CD4-positive, alpha-beta T cell (primary cell): ENCODE measurements around the gene TNK1. TPM values are rescaled to one million over a fixed set of nuclear protein-coding genes. Genes with fewer than 3 reads are reported as not detected.
"Not testable (repeated sequence)": the region's sequence is repeated elsewhere in the genome, so short reads cannot be mapped to it uniquely, and the experiment has no call there.

Source experiments
- ATAC-seq: fragments of 200-7000 bp; cut with Tn5 transposase; one replicate; pipeline ENCODE4 v1.10.0; 2022; ENCODE audit warnings: mild to moderate bottlenecking; ENCODE audit not compliant: poor library complexity
- CTCF ChIA-PET: fragments of 350-600 bp; sonication (Branson Sonifier 250); formaldehyde crosslinking; loops from one replicate; lab custom pipeline; 2021; ENCODE audit warnings: antibody characterized with exemption, inconsistent platforms; lab: Charles Lee
- POLR2A ChIA-PET: fragments of 350-600 bp; sonication (Branson Sonifier 250); formaldehyde crosslinking; loops from one replicate; lab custom pipeline; 2021; ENCODE audit warnings: antibody characterized with exemption, inconsistent platforms; lab: Charles Lee
- DNase-seq, 14 experiments: peaks; one replicate each; pipeline ENCODE4 v3.0.0-alpha.2; 2013 to 2020; ENCODE audit warnings: mixed read lengths in 2 of 14
- H3K27ac ChIP-seq, 2 donors: one replicate each; pipeline versions ENCODE4 v1.5.1 to v1.7.0; 2013; ENCODE audit warnings: low read length in 2 of 2, low read depth in 1 of 2, mild to moderate bottlenecking in 1 of 2
- H3K27me3 ChIP-seq, 2 experiments: 1 replicate in 1 of 2; 2 replicates in 1 of 2; pipeline versions ENCODE4 v1.6.1 to v1.7.0; 2013; ENCODE audit warnings: low read length in 2 of 2, control low read depth in 1 of 2, mild to moderate bottlenecking in 1 of 2, moderate library complexity in 1 of 2; ENCODE audit not compliant: insufficient read depth in 2 of 2, control insufficient read depth in 1 of 2
- H3K36me3 ChIP-seq: one replicate; pipeline ENCODE4 v1.6.1; 2013; ENCODE audit warnings: low read length, control low read depth; ENCODE audit not compliant: insufficient read depth
- H3K4me1 ChIP-seq: one replicate; pipeline ENCODE4 v1.6.1; 2013; ENCODE audit warnings: low read length, control low read depth; ENCODE audit not compliant: insufficient read depth
- H3K4me3 ChIP-seq: one replicate; pipeline ENCODE4 v1.5.1; 2013; ENCODE audit warnings: mild to moderate bottlenecking, low read length, moderate library complexity
- H3K9me3 ChIP-seq, 2 experiments: 1 replicate in 1 of 2; 2 replicates in 1 of 2; pipeline versions ENCODE4 v1.6.1 to v1.7.0; 2013; ENCODE audit warnings: low read length in 2 of 2, mild to moderate bottlenecking in 2 of 2, control low read depth in 1 of 2, moderate library complexity in 1 of 2; ENCODE audit not compliant: control insufficient read depth in 1 of 2, insufficient read depth in 1 of 2
- H3K27ac Mint-ChIP-seq: one replicate; pipeline ENCODE4 v1.8.0; 2020; ENCODE audit warnings: mixed read lengths
- H3K27me3 Mint-ChIP-seq: one replicate; pipeline ENCODE4 v1.8.0; 2021; ENCODE audit warnings: mixed read lengths
- H3K36me3 Mint-ChIP-seq: one replicate; pipeline ENCODE4 v1.8.0; 2021; ENCODE audit warnings: low read depth, mixed read lengths
- H3K4me1 Mint-ChIP-seq: one replicate; pipeline ENCODE4 v1.8.0; 2021; ENCODE audit warnings: low read depth, mixed read lengths
- H3K4me3 Mint-ChIP-seq: one replicate; pipeline ENCODE4 v1.8.0; 2020; ENCODE audit warnings: mild to moderate bottlenecking, mixed read lengths
- H3K9me3 Mint-ChIP-seq: one replicate; pipeline ENCODE4 v1.8.0; 2020; ENCODE audit warnings: mixed read lengths
- CTCF ChIP-seq: fragments of 200-600 bp; IDR thresholded peaks from one replicate; pipeline ENCODE4 v1.8.0; 2022; ENCODE audit warnings: antibody characterized with exemption, mild to moderate bottlenecking
- intact Hi-C, 2 experiments: fragments of 100-400 bp; cut with DNase I in 1 of 2; cut with micrococcal nuclease in 1 of 2; formaldehyde crosslinking; loops; one replicate each; pipeline versions ENCODE4 v1.15.1 to v1.9.0; 2023 to 2025; cut with DNase I, micrococcal nuclease
- total RNA-seq, 174 experiments: library from RNA in 2 of 174; stranded (reverse) in 2 of 174; gene quantifications; one replicate each; pipeline ENCODE4 v1.2.3 and lab custom pipeline; 2021 to 2026

TNK1 gene
- total RNA-seq, 2 experiments from 2014 or later = 11.0 to 12.4 TPM

- no peak for TF ChIP-seq CTCF
- POLR2A ChIA-PET = no interaction called here
- no peaks in the 10 kb centered on the region for H3K36me3 Mint-ChIP-seq
- intact Hi-C loops = no loop called here
- Histone ChIP-seq H3K9me3 (no peaks in the 10 kb centered on the region), H3K4me1 (no peaks in the 10 kb centered on the region), H3K4me3 (no peak overlapping the region), H3K27me3 (no peaks in the 10 kb centered on the region), H3K27ac (no peak overlapping the region), H3K36me3 (no peaks in the 10 kb centered on the region)
- DNase-seq (no peak), ATAC-seq (no peak)
- no peaks in the 10 kb centered on the region for H3K4me1 Mint-ChIP-seq
- H3K27ac Mint-ChIP-seq = no peak overlapping the region
- no peaks in the 10 kb centered on the region for H3K9me3 Mint-ChIP-seq
- H3K27me3 Mint-ChIP-seq = no peaks in the 10 kb centered on the region
- no peak overlapping the region for H3K4me3 Mint-ChIP-seq
- CTCF ChIA-PET = no interaction called here
Measured at GRCh38 chr17:7367083-7367482, 13.8 kb upstream of the TNK1 start.

GRCh38 chr17:7367918-7368598, 12.8 kb upstream of the TNK1 start:
- Mint-ChIP-seq H3K4me3 (no peak overlapping the region), H3K27ac (no peak overlapping the region), H3K4me1 (no peaks in the 10 kb centered on the region), H3K36me3 (no peaks in the 10 kb centered on the region), H3K27me3 (no peaks in the 10 kb centered on the region), H3K9me3 (no peaks in the 10 kb centered on the region)
- Histone ChIP-seq H3K9me3 (no peaks in the 10 kb centered on the region), H3K36me3 (no peaks in the 10 kb centered on the region), H3K27ac (no peak overlapping the region), H3K27me3 (no peaks in the 10 kb centered on the region), H3K4me3 (no peak overlapping the region), H3K4me1 (no peaks in the 10 kb centered on the region)
- ATAC-seq = no peak
- POLR2A ChIA-PET = interaction anchor here (1.3 to 1.4 kb wide), 2 partner anchors 15 to 36 kb away, joined by 4 to 5 read pairs; partner anchors contain the start of gene TMEM256
- no peak for DNase-seq
- CTCF ChIA-PET = no interaction called here
- intact Hi-C loops = no loop called here
- TF ChIP-seq CTCF = no peak

DNA sequence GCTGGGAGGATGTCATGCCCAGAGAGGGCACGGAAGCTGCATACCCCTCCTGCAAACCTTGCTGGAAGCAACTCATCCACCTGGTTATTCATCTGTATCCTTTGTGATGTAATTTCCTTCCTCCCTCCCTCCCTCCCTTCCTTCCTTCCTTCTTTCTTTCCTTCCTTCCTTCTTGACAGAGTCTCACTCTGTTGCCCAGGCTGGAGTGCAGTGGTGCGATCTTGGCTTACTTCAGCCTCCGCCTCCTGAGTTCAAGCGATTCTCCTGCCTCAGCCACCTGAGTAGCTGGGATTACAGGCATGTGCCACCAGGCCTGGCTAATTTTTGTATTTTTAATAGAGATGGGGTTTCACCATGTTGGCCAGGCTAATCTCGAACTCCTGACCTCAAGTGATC, 12.3 kb upstream of the TNK1 start:
- DNase-seq, intact Hi-C loops, H3K27ac ChIP-seq, H3K9me3 Mint-ChIP-seq, H3K36me3 Mint-ChIP-seq, H3K9me3 ChIP-seq, H3K36me3 ChIP-seq, H3K27ac Mint-ChIP-seq, CTCF ChIA-PET, H3K4me3 ChIP-seq, H3K4me1 ChIP-seq, H3K4me3 Mint-ChIP-seq, ATAC-seq, H3K27me3 Mint-ChIP-seq, H3K27me3 ChIP-seq, H3K4me1 Mint-ChIP-seq: not testable (repeated sequence)
- POLR2A ChIA-PET = interaction anchor here (1.3 to 1.4 kb wide), 2 partner anchors 14 to 35 kb away, joined by 4 to 5 read pairs; partner anchors contain the start of gene TMEM256

DNA sequence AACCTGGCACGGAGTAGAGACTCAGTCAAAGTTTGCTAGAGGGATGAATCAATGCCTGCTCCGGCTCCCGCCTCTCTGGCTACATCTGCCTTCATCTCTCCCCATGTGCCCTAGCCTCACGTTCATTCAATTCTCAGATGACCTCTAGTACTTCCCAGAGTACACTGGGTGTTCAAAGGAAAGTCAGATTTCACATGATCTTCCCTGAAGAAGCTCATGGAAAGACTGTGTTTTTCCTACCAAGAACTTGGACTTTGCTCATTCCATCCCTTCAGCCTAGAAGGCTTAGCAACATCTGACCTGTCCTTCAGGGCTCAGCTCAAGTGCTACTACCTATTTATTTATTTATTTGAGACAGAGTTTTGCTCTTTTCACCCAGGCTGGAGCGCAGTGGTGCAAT, 11.1 kb upstream of the TNK1 start:
- intact Hi-C loops = no loop called here
- Histone ChIP-seq H3K4me1 (no peaks in the 10 kb centered on the region), H3K4me3 (no peak overlapping the region), H3K27ac (no peak overlapping the region), H3K36me3 (no peaks in the 10 kb centered on the region), H3K9me3 (no peaks in the 10 kb centered on the region), H3K27me3 (no peaks in the 10 kb centered on the region)
- H3K9me3 Mint-ChIP-seq = no peaks in the 10 kb centered on the region
- ChIA-PET CTCF (interaction anchor here (1.0 to 1.9 kb wide), 2 partner anchors 14 to 74 kb away, joined by 3 to 5 read pairs; no protein-coding TSS in a partner anchor), POLR2A (no interaction called here)
- no peak for DNase-seq
- no peak overlapping the region for H3K4me3 Mint-ChIP-seq
- no peaks in the 10 kb centered on the region for H3K36me3 Mint-ChIP-seq
- no peak for TF ChIP-seq CTCF
- H3K27ac Mint-ChIP-seq = no peak overlapping the region
- H3K27me3 Mint-ChIP-seq = no peaks in the 10 kb centered on the region
- ATAC-seq = no peak
- H3K4me1 Mint-ChIP-seq = no peaks in the 10 kb centered on the region
